ENCODE results near the gene WIPI1.

DNA sequence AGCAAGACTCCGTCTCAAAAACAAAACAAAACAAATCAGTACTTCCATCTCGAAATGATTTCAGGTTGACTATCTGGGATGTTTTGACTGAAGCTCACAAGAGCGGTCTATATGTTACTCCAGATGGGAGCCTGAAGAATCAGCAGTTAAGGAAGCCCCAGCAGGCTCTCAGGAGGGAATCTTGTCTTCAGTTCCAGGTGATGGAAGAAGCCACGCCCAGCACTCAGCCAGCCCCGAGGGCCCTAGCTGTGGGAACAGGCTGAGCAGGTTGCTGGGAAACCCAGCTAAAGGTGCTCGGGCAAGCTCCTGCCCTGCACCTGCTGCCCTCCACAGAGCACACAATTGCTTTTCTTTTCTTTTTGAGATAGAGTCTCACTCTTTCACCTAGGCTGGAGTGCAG lies 32.4 kb downstream of the WIPI1 start:
- TF ChIP-seq CTCF (IDR thresholded peaks at IDR 0.05) (no peak), POLR2AphosphoS5 (IDR thresholded peaks at IDR 0.05) (no peak), POLR2A (IDR thresholded peaks at IDR 0.05) (no peak)

All from prostate gland (tissue), 2 donors.